HEK293 (cell line): ENCODE data around the gene MAPK11.

Experiments used
- BCL6B ChIP-seq: fragments of 450-650 bp; formaldehyde crosslinking; IDR thresholded peaks from 2 replicates; pipeline ENCODE4 v1.5.1; 2017; ENCODE audit warnings: missing biosample characterization, missing genetic modification characterization
- EGR2 ChIP-seq: fragments of 450-650 bp; formaldehyde crosslinking; IDR thresholded peaks from 2 replicates; pipeline ENCODE4 v1.5.1; 2016; ENCODE audit warnings: low read depth, missing biosample characterization, missing genetic modification characterization
- GLIS2 ChIP-seq: fragments of 450-650 bp; formaldehyde crosslinking; IDR thresholded peaks from 2 replicates; pipeline ENCODE4 v1.5.1; 2016; ENCODE audit warnings: missing biosample characterization, missing genetic modification characterization
- KLF10 ChIP-seq: fragments of 450-650 bp; IDR thresholded peaks from 2 replicates; pipeline ENCODE4 v1.5.1; 2018; ENCODE audit warnings: missing biosample characterization, mild to moderate bottlenecking, missing genetic modification characterization
- MZF1 ChIP-seq: fragments of 450-650 bp; formaldehyde crosslinking; IDR thresholded peaks from 2 replicates; pipeline ENCODE4 v1.5.1; 2017; ENCODE audit warnings: missing biosample characterization, missing genetic modification characterization, borderline replicate concordance
- PRDM6 ChIP-seq: fragments of 450-650 bp; formaldehyde crosslinking; IDR thresholded peaks from 2 replicates; pipeline ENCODE4 v1.5.1; 2017; ENCODE audit warnings: missing biosample characterization, missing genetic modification characterization
- REPIN1 ChIP-seq: fragments of 450-650 bp; formaldehyde crosslinking; IDR thresholded peaks from 2 replicates; pipeline ENCODE4 v1.5.1; 2017; ENCODE audit warnings: missing biosample characterization, missing genetic modification characterization, low read depth
- WT1 ChIP-seq: fragments of 450-650 bp; formaldehyde crosslinking; IDR thresholded peaks from 2 replicates; pipeline ENCODE4 v1.5.1; 2016; ENCODE audit warnings: missing biosample characterization, missing genetic modification characterization
- ZBTB10 ChIP-seq: fragments of 450-650 bp; formaldehyde crosslinking; IDR thresholded peaks from 2 replicates; pipeline ENCODE4 v1.5.1; 2016; ENCODE audit warnings: missing biosample characterization, missing genetic modification characterization
- ZBTB44 ChIP-seq: fragments of 450-650 bp; IDR thresholded peaks from 2 replicates; pipeline ENCODE4 v1.5.1; 2018; ENCODE audit warnings: missing biosample characterization, mild to moderate bottlenecking, missing genetic modification characterization
- ZBTB6 ChIP-seq: fragments of 450-650 bp; formaldehyde crosslinking; IDR thresholded peaks from 2 replicates; pipeline ENCODE4 v1.5.1; 2017; ENCODE audit warnings: missing biosample characterization, missing genetic modification characterization
- ZFP37 ChIP-seq: fragments of 450-650 bp; formaldehyde crosslinking; IDR thresholded peaks from 2 replicates; pipeline ENCODE4 v1.5.1; 2016; ENCODE audit warnings: missing biosample characterization, missing genetic modification characterization
- ZNF140 ChIP-seq: fragments of 450-650 bp; formaldehyde crosslinking; IDR thresholded peaks from 2 replicates; pipeline ENCODE4 v1.5.1; 2016; ENCODE audit warnings: missing biosample characterization, missing genetic modification characterization
- ZNF19 ChIP-seq: fragments of 450-650 bp; formaldehyde crosslinking; IDR thresholded peaks from 2 replicates; pipeline ENCODE4; 2016; ENCODE audit warnings: missing biosample characterization, missing genetic modification characterization, low read depth
- ZNF211 ChIP-seq: fragments of 450-650 bp; formaldehyde crosslinking; IDR thresholded peaks from 2 replicates; pipeline ENCODE4 v1.5.1; 2016; ENCODE audit warnings: low read depth, missing biosample characterization, missing genetic modification characterization
- ZNF214 ChIP-seq: fragments of 450-650 bp; formaldehyde crosslinking; IDR thresholded peaks from 2 replicates; pipeline ENCODE4 v1.5.1; 2017; ENCODE audit warnings: missing biosample characterization, mild to moderate bottlenecking, missing genetic modification characterization, borderline replicate concordance
- ZNF26 ChIP-seq: fragments of 450-650 bp; formaldehyde crosslinking; IDR thresholded peaks from 2 replicates; pipeline ENCODE4 v1.5.1; 2016; ENCODE audit warnings: missing biosample characterization, missing genetic modification characterization
- ZNF266 ChIP-seq: fragments of 450-650 bp; formaldehyde crosslinking; IDR thresholded peaks from 2 replicates; pipeline ENCODE4 v1.5.1; 2016; ENCODE audit warnings: missing biosample characterization, missing genetic modification characterization, low read depth
- ZNF274 ChIP-seq, 2 experiments: fragments of 200-500 bp in 1 of 2; fragments of 450-650 bp in 1 of 2; sonication (Bioruptor generic) in 1 of 2; formaldehyde crosslinking in 1 of 2; IDR thresholded peaks; 2 replicates each; pipeline versions ENCODE4 v1.5.1 to v1.6.1; 2014 to 2016; ENCODE audit warnings: borderline replicate concordance in 1 of 2, inconsistent platforms in 1 of 2, low read length in 1 of 2, missing biosample characterization in 1 of 2, missing genetic modification characterization in 1 of 2
- ZNF335 ChIP-seq: fragments of 450-650 bp; formaldehyde crosslinking; conservative IDR thresholded peaks from 2 replicates; pipeline ENCODE4 v1.5.1; 2016; ENCODE audit warnings: missing biosample characterization, missing genetic modification characterization
- ZNF488 ChIP-seq: fragments of 450-650 bp; formaldehyde crosslinking; IDR thresholded peaks from 2 replicates; pipeline ENCODE4 v1.5.1; 2016; ENCODE audit warnings: missing biosample characterization, missing genetic modification characterization
- ZNF514 ChIP-seq: fragments of 450-650 bp; formaldehyde crosslinking; IDR thresholded peaks from 2 replicates; pipeline ENCODE4 v1.5.1; 2016; ENCODE audit warnings: missing biosample characterization, missing genetic modification characterization
- ZNF530 ChIP-seq: fragments of 450-650 bp; formaldehyde crosslinking; IDR thresholded peaks from 2 replicates; pipeline ENCODE4 v1.5.1; 2016; ENCODE audit warnings: low read depth, missing biosample characterization, missing genetic modification characterization
- ZNF560 ChIP-seq: fragments of 450-650 bp; formaldehyde crosslinking; IDR thresholded peaks from 2 replicates; pipeline ENCODE4 v1.5.1; 2017; ENCODE audit warnings: missing biosample characterization, missing genetic modification characterization, borderline replicate concordance
- ZNF747 ChIP-seq: fragments of 450-650 bp; formaldehyde crosslinking; IDR thresholded peaks from 2 replicates; pipeline ENCODE4 v1.5.1; 2016; ENCODE audit warnings: missing biosample characterization, missing genetic modification characterization
- ZNF837 ChIP-seq: fragments of 450-650 bp; formaldehyde crosslinking; IDR thresholded peaks from 2 replicates; pipeline ENCODE4 v1.5.1; 2016; ENCODE audit warnings: missing biosample characterization, missing genetic modification characterization
- ZXDB ChIP-seq: fragments of 450-650 bp; formaldehyde crosslinking; IDR thresholded peaks from 2 replicates; pipeline ENCODE4 v1.5.1; 2016; ENCODE audit warnings: missing biosample characterization, missing genetic modification characterization

Gene MAPK11

GRCh38 chr22:50250555-50251476, 19.4 kb downstream of the MAPK11 start, which contains the start of gene HDAC10 (continued):
- TF ChIP-seq ZBTB10, result no peak; the same call in 1 of the 2 replicates
- no peak for TF ChIP-seq ZNF266
- TF ChIP-seq ZFP37 (tag by site-specific recombination), result no peak
- peak; percentile 41; the same call in 1 of the 2 replicates for TF ChIP-seq ZBTB6 (tag by site-specific recombination)
- TF ChIP-seq EGR2 (tag by site-specific recombination), result no peak
- no peak for TF ChIP-seq MZF1 (tag by site-specific recombination)
- TF ChIP-seq REPIN1 (tag by site-specific recombination), result no peak
- no peak for TF ChIP-seq PRDM6 (tag by site-specific recombination)
- no peak for TF ChIP-seq ZNF274 (IDR thresholded peaks at IDR 0.05; ENCODE audit: low read length)
- no peak for TF ChIP-seq ZNF274 (tag by site-specific recombination; IDR thresholded peaks at IDR 0.05; ENCODE audit: borderline replicate concordance)
- 0 out of 2 replicates have a peak, but pooled peaks have one; percentile 50 for TF ChIP-seq KLF10
- peak; percentile 88 for TF ChIP-seq ZNF335
- TF ChIP-seq ZNF514 (tag by site-specific recombination), result no peak
- TF ChIP-seq ZNF211 (tag by site-specific recombination), result no peak
- TF ChIP-seq ZNF488, result no peak
- TF ChIP-seq ZNF26, result no peak
- no peak for TF ChIP-seq ZNF140 (tag by site-specific recombination)
- no peak for TF ChIP-seq ZNF560 (tag by site-specific recombination)
- no peak for TF ChIP-seq ZBTB44 (tag by site-specific recombination)
- TF ChIP-seq BCL6B (tag by site-specific recombination), result no peak
- no peak for TF ChIP-seq ZNF530 (tag by site-specific recombination)
- TF ChIP-seq ZXDB (tag by site-specific recombination), result peak; percentile 32; the same call in 1 of the 2 replicates
- TF ChIP-seq ZNF747 (tag by site-specific recombination), result no peak
- TF ChIP-seq ZNF19 (tag by site-specific recombination), result no peak
- TF ChIP-seq GLIS2 (tag by site-specific recombination), result no peak; the same call in 1 of the 2 replicates
- peak; percentile 36; the same call in 1 of the 2 replicates for TF ChIP-seq ZNF837
- no peak for TF ChIP-seq WT1
- TF ChIP-seq ZNF214 (tag by site-specific recombination), result no peak
